ENCODE data around the gene GJC2. TPM values are rescaled to one million over a fixed set of nuclear protein-coding genes. Genes with fewer than 3 reads are reported as not detected.

GJC2 gene
- total and polyA plus RNA-seq, 2 donors (not counting 3 experiments of a cell fraction or from before 2014, with no cell fraction given) = 0.58 to 1.2 TPM

GRCh38 chr1:228120351-228120750, 29.4 kb upstream of the GJC2 start:
- H3K9me1 ChIP-seq (replicated peaks; ENCODE audit: control insufficient read depth, extremely low read depth, insufficient read depth, low read length) = no peaks in the 10 kb centered on the region
- no peak for FAIRE-seq
- H2AFZ ChIP-seq (ENCODE audit: low read depth, low read length) = no peak overlapping the region
- dilution Hi-C loops (cut with MboI; ENCODE audit: extremely low pct_ligation_motif_present, low sequenced_read_pairs) (loop anchor here (10.0 kb wide), 1 partner anchor 64 kb away; no protein-coding TSS in a partner anchor), intact Hi-C loops (cut with micrococcal nuclease) (no loop called here)
- no peak overlapping the region for H3K9ac ChIP-seq (replicated peaks; ENCODE audit: extremely low read depth, insufficient read depth, low read length)
- H3K27me3 ChIP-seq (ENCODE audit: control insufficient read depth in 2 of 2, insufficient read depth in 2 of 2, low read length in 2 of 2) = peaks cover 17 to 18% of the 10 kb centered on the region in 2 experiments
- H3K4me1 ChIP-seq (ENCODE audit: control insufficient read depth, extremely low read depth, insufficient read depth, low read length) = no peaks in the 10 kb centered on the region
- TF ChIP-seq JUN (IDR thresholded peaks at IDR 0.05; ENCODE audit: borderline replicate concordance, insufficient read depth, insufficient read length, low read depth) (no peak), CTCF (IDR thresholded peaks at IDR 0.05; ENCODE audit: extremely low read depth in 1 of 2, insufficient read depth in 1 of 2, low read depth in 1 of 2, low read length in 2 of 2) (no peak), MYC (IDR thresholded peaks at IDR 0.05; ENCODE audit: low read depth, low read length) (no peak)
- no TSS peak for BruUV-seq (replicated peaks)
- no peaks in the 10 kb centered on the region for H4K20me1 ChIP-seq (replicated peaks; ENCODE audit: control insufficient read depth, extremely low read depth, insufficient read depth, low read length)
- no peak overlapping the region for H3K27ac ChIP-seq (ENCODE audit: insufficient read depth, low read depth, low read length)
- no peak for DNase-seq (ENCODE audit: low read depth, low spot score)
- no peaks in the 10 kb centered on the region for H3K36me3 ChIP-seq (ENCODE audit: control insufficient read depth in 2 of 2, extremely low read depth in 1 of 2, insufficient read depth in 2 of 2, low read length in 2 of 2)
- ChIA-PET CTCF (interaction anchor here (1.4 to 1.5 kb wide), 2 partner anchors 10 to 121 kb away, joined by 6 to 7 read pairs; no protein-coding TSS in a partner anchor), POLR2A (no interaction called here)
- no peaks in the 10 kb centered on the region for H3K9me3 ChIP-seq (replicated peaks; ENCODE audit: control insufficient read depth, insufficient read depth, low read length)
- H3K79me2 ChIP-seq (ENCODE audit: control insufficient read depth, insufficient read depth, low read length) = no peaks in the 10 kb centered on the region
- H3K4me2 ChIP-seq (ENCODE audit: insufficient read depth, low read length) = no peak overlapping the region
- H3K4me3 ChIP-seq (replicated peaks in 1 of 3; ENCODE audit: insufficient read depth in 1 of 3, low read depth in 1 of 3, low read length in 3 of 3) = no peak overlapping the region

GRCh38 chr1:228120857-228121489, 28.8 kb upstream of the GJC2 start:
- H3K9ac ChIP-seq (replicated peaks; ENCODE audit: extremely low read depth, insufficient read depth, low read length) = no peak overlapping the region
- H3K79me2 ChIP-seq (ENCODE audit: control insufficient read depth, insufficient read depth, low read length) = no peaks in the 10 kb centered on the region
- no peaks in the 10 kb centered on the region for H3K9me1 ChIP-seq (replicated peaks; ENCODE audit: control insufficient read depth, extremely low read depth, insufficient read depth, low read length)
- POLR2A ChIA-PET = no interaction called here
- no peak for FAIRE-seq
- no TSS peak for BruUV-seq (replicated peaks)
- H2AFZ ChIP-seq (ENCODE audit: low read depth, low read length) = no peak overlapping the region
- dilution Hi-C loops (cut with MboI; ENCODE audit: extremely low pct_ligation_motif_present, low sequenced_read_pairs) (loop anchor here (10.0 kb wide), 1 partner anchor 64 kb away; no protein-coding TSS in a partner anchor), intact Hi-C loops (cut with micrococcal nuclease) (no loop called here)
- no peaks in the 10 kb centered on the region for H3K4me1 ChIP-seq (ENCODE audit: control insufficient read depth, extremely low read depth, insufficient read depth, low read length)
- peaks cover 20 to 21% of the 10 kb centered on the region in 2 experiments for H3K27me3 ChIP-seq (ENCODE audit: control insufficient read depth in 2 of 2, insufficient read depth in 2 of 2, low read length in 2 of 2)
- H3K9me3 ChIP-seq (replicated peaks; ENCODE audit: control insufficient read depth, insufficient read depth, low read length) = no peaks in the 10 kb centered on the region
- H3K27ac ChIP-seq (ENCODE audit: insufficient read depth, low read depth, low read length) = no peak overlapping the region
- no peak for DNase-seq (ENCODE audit: low read depth, low spot score)
- H4K20me1 ChIP-seq (replicated peaks; ENCODE audit: control insufficient read depth, extremely low read depth, insufficient read depth, low read length) = no peaks in the 10 kb centered on the region
- no peak overlapping the region for H3K4me3 ChIP-seq (replicated peaks in 1 of 3; ENCODE audit: insufficient read depth in 1 of 3, low read depth in 1 of 3, low read length in 3 of 3)
- no peak for TF ChIP-seq FOS (IDR thresholded peaks at IDR 0.05; ENCODE audit: borderline replicate concordance, insufficient read depth, low read length)
- no peak for TF ChIP-seq POLR2AphosphoS5 (IDR thresholded peaks at IDR 0.05; ENCODE audit: insufficient read depth, low read depth, low read length)
- no peak for TF ChIP-seq EZH2 (IDR thresholded peaks at IDR 0.05; ENCODE audit: borderline replicate concordance, low read depth, low read length, severe bottlenecking)
- no peak for TF ChIP-seq CTCF (IDR thresholded peaks at IDR 0.05; ENCODE audit: extremely low read depth in 1 of 2, insufficient read depth in 1 of 2, low read depth in 1 of 2, low read length in 2 of 2)
- no peak for TF ChIP-seq JUN (IDR thresholded peaks at IDR 0.05; ENCODE audit: borderline replicate concordance, insufficient read depth, insufficient read length, low read depth)
- TF ChIP-seq MYC (IDR thresholded peaks at IDR 0.05; ENCODE audit: low read depth, low read length) = no peak
- no peak for TF ChIP-seq MAX (IDR thresholded peaks at IDR 0.05; ENCODE audit: insufficient read depth, insufficient read length)
- no peak for TF ChIP-seq POLR2A (IDR thresholded peaks at IDR 0.05; ENCODE audit: low read depth, low read length)
- no peak for TF ChIP-seq GATA2 (IDR thresholded peaks at IDR 0.05; ENCODE audit: insufficient read depth, insufficient read length, low read depth, low read length)
- CTCF ChIA-PET = interaction anchor here (1.4 to 1.5 kb wide), 2 partner anchors 10 to 121 kb away, joined by 6 to 7 read pairs; no protein-coding TSS in a partner anchor
- no peaks in the 10 kb centered on the region for H3K36me3 ChIP-seq (ENCODE audit: control insufficient read depth in 2 of 2, extremely low read depth in 1 of 2, insufficient read depth in 2 of 2, low read length in 2 of 2)
- no peak overlapping the region for H3K4me2 ChIP-seq (ENCODE audit: insufficient read depth, low read length)

All from endothelial cell of umbilical vein (primary cell).